H9 (cell line): ENCODE measurements around the gene QDPR. TPM values are rescaled to one million over a fixed set of nuclear protein-coding genes. Genes with fewer than 3 reads are reported as not detected.
A peak's percentile ranks its signal among the peaks of the same experiment; 100 is the strongest.

Source experiments
- DNase-seq: peaks from one replicate; pipeline ENCODE4 v3.0.0-alpha.2; 2017
- H2AFZ ChIP-seq: one replicate; pipeline ENCODE4 v1.6.1; 2013; ENCODE audit warnings: mild to moderate bottlenecking, low read length, control low read depth, moderate library complexity
- H2AK5ac ChIP-seq: 2 replicates; pipeline ENCODE4 v1.6.1; 2013; ENCODE audit warnings: low read length, control low read depth, mixed read lengths; ENCODE audit not compliant: insufficient read length
- H2BK120ac ChIP-seq: one replicate; pipeline ENCODE4 v1.6.1; 2013; ENCODE audit warnings: low read depth, mild to moderate bottlenecking, low read length, control low read depth, inconsistent platforms; ENCODE audit not compliant: poor library complexity, severe bottlenecking
- H2BK12ac ChIP-seq: 2 replicates; pipeline ENCODE4 v1.6.1; 2013; ENCODE audit warnings: low read length, control low read depth, mixed read lengths, low read depth; ENCODE audit not compliant: insufficient read length
- H2BK15ac ChIP-seq: 2 replicates; pipeline ENCODE4 v1.6.1; 2013; ENCODE audit warnings: low read depth, low read length, control low read depth
- H2BK20ac ChIP-seq: one replicate; pipeline ENCODE4 v1.6.1; 2013; ENCODE audit warnings: low read depth, mild to moderate bottlenecking, low read length, control low read depth, inconsistent platforms; ENCODE audit not compliant: poor library complexity, severe bottlenecking
- H2BK5ac ChIP-seq: 2 replicates; pipeline ENCODE4 v1.6.1; 2013; ENCODE audit warnings: low read length, control low read depth, mixed read lengths; ENCODE audit not compliant: insufficient read length
- H3K14ac ChIP-seq: 2 replicates; pipeline ENCODE4 v1.6.1; 2013; ENCODE audit warnings: low read length, control low read depth; ENCODE audit not compliant: insufficient read depth
- H3K18ac ChIP-seq: 2 replicates; pipeline ENCODE4 v1.6.1; 2013; ENCODE audit warnings: low read depth, mild to moderate bottlenecking, mixed read lengths, low read length, control low read depth; ENCODE audit not compliant: insufficient read length
- H3K23ac ChIP-seq: 2 replicates; pipeline ENCODE4 v1.6.1; 2013; ENCODE audit warnings: low read length, control low read depth, mixed read lengths, low read depth; ENCODE audit not compliant: insufficient read length
- H3K23me2 ChIP-seq: 2 replicates; pipeline ENCODE4 v1.6.1; 2013; ENCODE audit warnings: low read depth, mild to moderate bottlenecking, mixed read lengths, low read length, control low read depth; ENCODE audit not compliant: insufficient read length, poor library complexity, severe bottlenecking
- H3K27ac ChIP-seq: 2 replicates; pipeline ENCODE4 v1.5.1; 2013; ENCODE audit warnings: low read length, control low read depth, mixed read lengths, low read depth; ENCODE audit not compliant: insufficient read length
- H3K27me3 ChIP-seq: 2 replicates; pipeline ENCODE4 v1.6.1; 2013; ENCODE audit warnings: low read length, control low read depth, inconsistent platforms; ENCODE audit not compliant: insufficient read depth
- H3K4ac ChIP-seq: 2 replicates; pipeline ENCODE4 v1.6.1; 2013; ENCODE audit warnings: low read depth, mild to moderate bottlenecking, control low read depth, inconsistent platforms, low read length, moderate library complexity
- H3K4me1 ChIP-seq: 2 replicates; pipeline ENCODE4 v1.6.1; 2013; ENCODE audit warnings: low read length, control low read depth, inconsistent platforms; ENCODE audit not compliant: insufficient read depth
- H3K4me2 ChIP-seq: 2 replicates; pipeline ENCODE4 v1.6.1; 2013; ENCODE audit warnings: low read length, control low read depth, mixed read lengths; ENCODE audit not compliant: insufficient read length, insufficient read depth
- H3K56ac ChIP-seq: 2 replicates; pipeline ENCODE4 v1.6.1; 2013; ENCODE audit warnings: low read depth, mild to moderate bottlenecking, mixed read lengths, low read length, control low read depth; ENCODE audit not compliant: insufficient read length
- H3K79me1 ChIP-seq: 2 replicates; pipeline ENCODE4 v1.6.1; 2013; ENCODE audit warnings: low read depth, mild to moderate bottlenecking, moderate library complexity, low read length, control low read depth, inconsistent platforms; ENCODE audit not compliant: insufficient read depth, poor library complexity, severe bottlenecking
- H3K79me2 ChIP-seq: 2 replicates; pipeline ENCODE4 v1.6.1; 2013; ENCODE audit warnings: low read length, control low read depth, inconsistent platforms; ENCODE audit not compliant: insufficient read depth
- H3K9ac ChIP-seq: 2 replicates; pipeline ENCODE4 v1.6.1; 2013; ENCODE audit warnings: low read length, control low read depth, mixed read lengths; ENCODE audit not compliant: insufficient read length; ENCODE audit errors: extremely low read depth
- H3K9me3 ChIP-seq: one replicate; pipeline ENCODE4 v1.6.1; 2013; ENCODE audit warnings: low read depth, low read length, inconsistent platforms; ENCODE audit not compliant: control insufficient read depth
- H3T11ph ChIP-seq: one replicate; pipeline ENCODE4 v1.6.1; 2013; ENCODE audit warnings: mild to moderate bottlenecking, low read length, control low read depth, inconsistent platforms
- H4K20me1 ChIP-seq: one replicate; pipeline ENCODE4 v1.6.1; 2013; ENCODE audit not compliant: control insufficient read depth, insufficient read length, insufficient read depth
- H4K5ac ChIP-seq: 2 replicates; pipeline ENCODE4 v1.6.1; 2013; ENCODE audit warnings: low read depth, mild to moderate bottlenecking, mixed read lengths, low read length, control low read depth; ENCODE audit not compliant: insufficient read length
- H4K8ac ChIP-seq: replicated peaks from 2 replicates; pipeline ENCODE4 v1.6.1; 2013; ENCODE audit warnings: low read length, control low read depth, mixed read lengths, low read depth; ENCODE audit not compliant: insufficient read length
- H4K91ac ChIP-seq: 2 replicates; pipeline ENCODE4 v1.6.1; 2013; ENCODE audit warnings: low read depth, mild to moderate bottlenecking, moderate library complexity, mixed read lengths, low read length, control low read depth; ENCODE audit not compliant: insufficient read length
- H3K27ac Mint-ChIP-seq, 3 experiments: 2 replicates in 2 of 3; 3 replicates in 1 of 3; pipeline ENCODE4 v1.8.0; 2020 to 2021; ENCODE audit warnings: mixed read lengths in 3 of 3, mild to moderate bottlenecking in 1 of 3, moderate library complexity in 1 of 3
- H3K27me3 Mint-ChIP-seq: 2 replicates; pipeline ENCODE4 v1.8.0; 2021; ENCODE audit warnings: low read depth, mild to moderate bottlenecking, moderate library complexity, mixed read lengths
- H3K36me3 Mint-ChIP-seq, 3 experiments: 2 replicates in 2 of 3; 3 replicates in 1 of 3; pipeline ENCODE4 v1.8.0; 2020 to 2021; ENCODE audit warnings: low read depth in 3 of 3, mixed read lengths in 3 of 3; ENCODE audit not compliant: insufficient read depth in 1 of 3
- H3K4me1 Mint-ChIP-seq, 2 experiments: 2 replicates each; pipeline ENCODE4 v1.8.0; 2020; ENCODE audit warnings: mixed read lengths in 2 of 2
- H3K4me3 Mint-ChIP-seq, 2 experiments: 2 replicates in 1 of 2; 3 replicates in 1 of 2; pipeline ENCODE4 v1.8.0; 2020 to 2021; ENCODE audit warnings: mild to moderate bottlenecking in 2 of 2, mixed read lengths in 2 of 2, moderate library complexity in 1 of 2
- H3K9me3 Mint-ChIP-seq, 2 experiments: 2 replicates in 1 of 2; 3 replicates in 1 of 2; pipeline ENCODE4 v1.8.0; 2020; ENCODE audit warnings: mild to moderate bottlenecking in 2 of 2, mixed read lengths in 2 of 2, moderate library complexity in 1 of 2
- CTCF ChIP-seq: fragments of 200-600 bp; sonication (generic); conservative IDR thresholded peaks from 3 replicates; pipeline ENCODE4 v1.8.0; 2021; ENCODE audit warnings: antibody characterized with exemption, mild to moderate bottlenecking
- WGBS: extraction: QIAGEN DNeasy Blood & Tissue Kit; methylation state at CpG from one replicate; pipeline ENCODE4 v1.1.7; 2013; ENCODE audit warnings: missing lambda C conversion rate, low lambda C conversion rate, mixed read lengths; ENCODE audit not compliant: insufficient read length; ENCODE audit errors: extremely low coverage; 5-methylcytosine and 5-hydroxymethylcytosine counted together
- total RNA-seq: library from RNA; stranded (reverse); gene quantifications from 2 replicates; pipeline ENCODE4 v1.2.1, GENCODE V29; 2021

Gene QDPR
- total RNA-seq, 1 experiment from 2014 or later: 23.5 TPM

- Histone ChIP-seq H2BK12ac (no peak overlapping the region), H3K4me2 (no peak overlapping the region), H4K5ac (no peak overlapping the region), H3K4me1 (no peaks in the 10 kb centered on the region), H2BK120ac (no peak overlapping the region), H3K27ac (no peak overlapping the region), H3K14ac (no peak overlapping the region), H3K23me2 (no peaks in the 10 kb centered on the region), H3K27me3 (no peaks in the 10 kb centered on the region), H3K23ac (no peak overlapping the region), H3K9ac (no peak overlapping the region), H2BK20ac (no peak overlapping the region), H4K91ac (no peak overlapping the region), H3K4ac (no peak overlapping the region), H3K79me2 (no peaks in the 10 kb centered on the region), H4K8ac (no peak overlapping the region), H2BK5ac (no peak overlapping the region), H3K56ac (no peak overlapping the region), H4K20me1 (no peaks in the 10 kb centered on the region), H3K79me1 (no peaks in the 10 kb centered on the region), H3T11ph (no peak overlapping the region), H2AK5ac (no peak overlapping the region), H3K18ac (no peak overlapping the region), H3K9me3 (no peaks in the 10 kb centered on the region), H2BK15ac (no peak overlapping the region), H2AFZ (no peak overlapping the region)
- Mint-ChIP-seq H3K27ac (peak overlapping the region in 1 of 3 experiments; percentile 16; a peak in 1 of 7 replicates), H3K4me3 (no peak overlapping the region), H3K9me3 (no peaks in the 10 kb centered on the region; a peak in 1 of 5 replicates), H3K36me3 (no peaks in the 10 kb centered on the region), H3K4me1 (peaks cover 10 to 11% of the 10 kb centered on the region in 2 experiments; a peak in 3 of 4 replicates), H3K27me3 (no peaks in the 10 kb centered on the region; the same call in 1 of the 2 replicates)
- no CpG with 5 or more reads among the region's 3 CpGs for WGBS
- no peak for TF ChIP-seq CTCF
- DNase-seq: no peak
Observed at GRCh38 chr4:17476853-17477252, 35.0 kb downstream of the QDPR start.
